ENCODE data around the gene EXOC6B.
"Not testable (repeated sequence)": the region's sequence is repeated elsewhere in the genome, so short reads cannot be mapped to it uniquely, and the experiment has no call there.

EXOC6B gene

DNA sequence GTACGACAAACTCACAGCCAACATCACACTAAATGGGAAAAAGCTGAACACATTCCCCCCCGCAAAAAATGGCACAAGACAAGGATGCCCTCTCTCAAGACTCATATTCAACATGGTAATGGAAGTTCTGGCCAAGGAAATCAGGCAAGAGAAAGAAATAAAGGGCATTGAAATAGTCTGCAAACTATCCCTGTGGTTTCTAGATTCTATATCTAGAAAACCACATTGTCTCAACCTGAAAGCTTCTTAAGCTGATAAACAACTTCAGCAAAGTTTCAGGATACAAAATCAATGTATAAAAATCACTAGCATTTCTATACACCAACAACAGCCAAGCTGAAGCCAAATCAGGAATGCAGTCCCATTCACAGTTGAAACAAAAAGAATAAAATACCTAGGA is 383.6 kb downstream of the EXOC6B start:
- H3K4me1 ChIP-seq (ENCODE audit: insufficient read depth, low read length) = no peaks in the 10 kb centered on the region
- H3K27ac ChIP-seq (ENCODE audit: low read length) = no peak overlapping the region
- H3K9me3 ChIP-seq (ENCODE audit: insufficient read depth, low read depth, low read length) = peaks cover 19% of the 10 kb centered on the region
- no peaks in the 10 kb centered on the region for H3K36me3 ChIP-seq (ENCODE audit: insufficient read depth, low read depth, low read length)
- H3K27me3 ChIP-seq (ENCODE audit: insufficient read depth, low read length) = no peaks in the 10 kb centered on the region
- no peak overlapping the region for H3K9ac ChIP-seq (ENCODE audit: low read depth, low read length)
- H3K4me3 ChIP-seq (ENCODE audit: low read length) = no peak overlapping the region

DNA sequence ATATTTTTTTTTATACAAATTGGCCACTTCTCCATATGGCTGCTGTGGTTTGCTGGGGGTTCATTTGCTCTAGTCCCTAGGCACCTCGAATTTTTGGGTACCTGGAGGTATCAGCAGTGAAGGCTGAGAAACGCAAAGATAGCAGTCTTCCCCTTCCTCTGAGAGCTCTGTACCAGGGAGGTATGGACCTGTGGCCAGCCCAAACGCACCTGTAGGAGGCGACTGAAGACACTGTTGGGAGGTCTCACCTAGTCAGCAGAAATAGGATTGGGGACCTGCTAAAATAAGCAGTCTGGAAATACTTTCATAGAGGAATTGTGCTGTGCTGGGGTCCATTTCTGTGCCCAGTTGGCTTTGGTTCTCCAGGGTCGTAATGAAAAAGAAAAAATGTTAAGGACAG is 385.9 kb downstream of the EXOC6B start:
- Histone ChIP-seq H3K9ac (ENCODE audit: low read depth, low read length) (no peak overlapping the region), H3K36me3 (ENCODE audit: insufficient read depth, low read depth, low read length) (no peaks in the 10 kb centered on the region), H3K27me3 (ENCODE audit: insufficient read depth, low read length) (no peaks in the 10 kb centered on the region), H3K27ac (ENCODE audit: low read length) (no peak overlapping the region), H3K9me3 (ENCODE audit: insufficient read depth, low read depth, low read length) (peaks cover 11% of the 10 kb centered on the region), H3K4me3 (ENCODE audit: low read length) (no peak overlapping the region), H3K4me1 (ENCODE audit: insufficient read depth, low read length) (no peaks in the 10 kb centered on the region)

DNA sequence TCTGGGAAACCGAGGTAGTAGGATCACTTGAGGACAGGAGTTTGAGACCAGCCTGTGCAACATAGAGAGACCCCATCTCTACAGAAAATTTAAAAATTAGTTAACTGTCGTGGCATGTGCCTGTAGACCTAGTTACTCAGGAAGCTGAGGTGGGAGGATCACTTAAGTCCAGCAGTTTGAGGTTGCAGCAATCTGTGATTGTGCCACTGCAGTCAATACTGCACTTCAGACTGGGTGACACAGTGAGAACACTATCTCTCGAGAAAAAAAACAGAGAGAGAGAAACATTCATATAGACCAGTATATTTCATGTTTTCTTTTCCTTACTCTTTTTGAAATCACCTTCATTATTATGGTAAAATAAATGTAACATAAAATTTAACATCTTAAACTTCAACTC is 387.5 kb downstream of the EXOC6B start:
- no peak overlapping the region for H3K4me3 ChIP-seq (ENCODE audit: low read length)
- H3K36me3 ChIP-seq (ENCODE audit: insufficient read depth, low read depth, low read length) = no peaks in the 10 kb centered on the region
- H3K27me3 ChIP-seq (ENCODE audit: insufficient read depth, low read length) = no peaks in the 10 kb centered on the region
- H3K4me1 ChIP-seq (ENCODE audit: insufficient read depth, low read length) = no peaks in the 10 kb centered on the region
- no peak overlapping the region for H3K27ac ChIP-seq (ENCODE audit: low read length)
- no peaks in the 10 kb centered on the region for H3K9me3 ChIP-seq (ENCODE audit: insufficient read depth, low read depth, low read length)
- no peak overlapping the region for H3K9ac ChIP-seq (ENCODE audit: low read depth, low read length)

DNA sequence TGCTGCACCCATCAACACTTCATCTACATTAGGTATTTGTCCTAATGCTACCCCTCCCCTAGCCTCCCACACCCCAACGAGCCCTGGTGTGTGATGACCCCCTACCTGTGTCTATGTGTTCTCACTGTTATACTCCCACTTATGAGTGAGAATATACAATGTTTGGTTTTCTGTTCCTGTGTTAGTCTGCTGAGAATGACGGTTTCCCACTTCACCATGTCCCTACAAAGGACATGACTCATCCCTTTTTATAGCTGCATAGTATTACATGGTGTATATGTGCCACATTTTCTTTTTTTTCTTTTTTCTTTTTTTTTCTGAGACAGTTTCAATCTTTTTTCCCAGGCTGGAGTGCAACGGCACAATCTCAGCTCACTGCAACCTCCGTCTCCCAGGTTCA is 394.1 kb downstream of the EXOC6B start:
- H3K4me3 ChIP-seq (ENCODE audit: low read length) = no peak overlapping the region
- no peaks in the 10 kb centered on the region for H3K4me1 ChIP-seq (ENCODE audit: insufficient read depth, low read length)
- H3K9ac ChIP-seq (ENCODE audit: low read depth, low read length) = no peak overlapping the region
- no peak overlapping the region for H3K27ac ChIP-seq (ENCODE audit: low read length)
- H3K36me3 ChIP-seq (ENCODE audit: insufficient read depth, low read depth, low read length) = no peaks in the 10 kb centered on the region
- H3K27me3 ChIP-seq (ENCODE audit: insufficient read depth, low read length) = no peaks in the 10 kb centered on the region
- no peaks in the 10 kb centered on the region for H3K9me3 ChIP-seq (ENCODE audit: insufficient read depth, low read depth, low read length)

DNA sequence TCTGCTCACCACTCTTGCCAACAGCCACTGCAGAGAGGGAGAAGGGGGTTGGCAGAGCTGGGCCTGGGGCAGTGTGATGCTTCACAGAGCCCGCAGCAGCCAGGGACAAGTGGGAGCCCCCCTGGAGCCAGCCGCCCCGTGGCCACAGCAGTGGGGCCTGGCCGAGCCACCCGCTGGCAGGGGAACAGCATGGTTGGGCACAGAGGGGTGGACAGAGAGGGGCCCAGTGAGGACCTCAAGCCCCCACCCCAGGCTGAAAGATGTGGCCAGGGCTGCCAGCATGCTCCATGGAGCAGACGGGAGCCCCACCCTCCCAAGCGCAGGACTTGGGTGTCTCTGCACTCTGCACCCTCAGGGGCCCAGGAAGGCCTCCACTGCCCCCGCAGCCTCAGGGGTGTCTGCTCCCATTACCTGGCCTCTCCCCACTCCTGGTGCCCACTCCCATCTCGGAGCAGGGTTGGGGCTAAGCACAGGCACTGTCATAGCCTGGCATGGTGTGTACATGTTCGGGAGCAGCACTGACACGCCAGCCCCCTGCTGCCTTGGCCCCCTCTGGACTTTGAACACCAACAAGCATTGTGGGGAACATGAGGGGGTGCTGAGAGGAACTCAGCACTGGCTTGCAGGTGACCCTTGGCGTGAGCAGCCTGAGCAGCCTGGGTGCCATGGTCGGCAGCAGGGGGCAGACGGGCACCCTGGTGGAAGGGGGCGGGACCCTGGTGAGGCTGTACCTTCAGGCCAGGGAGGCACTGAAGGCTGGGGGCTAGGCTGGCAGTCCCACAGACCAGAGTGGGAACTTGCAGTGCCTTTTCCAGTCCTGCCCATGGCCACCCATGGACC is 398.6 kb downstream of the EXOC6B start:
- H3K36me3 ChIP-seq (ENCODE audit: insufficient read depth, low read depth, low read length) = no peaks in the 10 kb centered on the region
- no peaks in the 10 kb centered on the region for H3K27me3 ChIP-seq (ENCODE audit: insufficient read depth, low read length)
- no peaks in the 10 kb centered on the region for H3K4me1 ChIP-seq (ENCODE audit: insufficient read depth, low read length)
- no peak overlapping the region for H3K9ac ChIP-seq (ENCODE audit: low read depth, low read length)
- no peak overlapping the region for H3K4me3 ChIP-seq (ENCODE audit: low read length)
- no peaks in the 10 kb centered on the region for H3K9me3 ChIP-seq (ENCODE audit: insufficient read depth, low read depth, low read length)
- H3K27ac ChIP-seq (ENCODE audit: low read length) = no peak overlapping the region

DNA sequence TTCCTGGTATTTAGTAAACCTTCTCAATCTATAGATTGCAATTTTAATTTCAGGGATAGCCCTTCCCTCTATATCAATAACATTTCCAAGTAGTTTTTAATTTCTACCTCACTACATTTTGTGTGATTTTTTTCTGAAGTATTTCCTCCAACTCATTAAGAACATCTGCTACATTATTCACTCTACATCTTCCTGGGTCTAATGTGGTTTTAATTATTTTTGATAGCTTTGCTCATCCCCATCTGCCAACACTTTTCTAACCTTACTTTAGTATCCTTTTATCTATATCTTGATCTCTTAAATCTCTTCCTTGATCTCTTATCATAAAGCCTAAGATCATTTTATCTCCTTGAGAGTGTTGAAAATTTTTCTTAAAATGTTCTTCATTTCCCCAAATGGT is 399.8 kb downstream of the EXOC6B start:
- H3K9me3 ChIP-seq (ENCODE audit: insufficient read depth, low read depth, low read length) = no peaks in the 10 kb centered on the region

DNA sequence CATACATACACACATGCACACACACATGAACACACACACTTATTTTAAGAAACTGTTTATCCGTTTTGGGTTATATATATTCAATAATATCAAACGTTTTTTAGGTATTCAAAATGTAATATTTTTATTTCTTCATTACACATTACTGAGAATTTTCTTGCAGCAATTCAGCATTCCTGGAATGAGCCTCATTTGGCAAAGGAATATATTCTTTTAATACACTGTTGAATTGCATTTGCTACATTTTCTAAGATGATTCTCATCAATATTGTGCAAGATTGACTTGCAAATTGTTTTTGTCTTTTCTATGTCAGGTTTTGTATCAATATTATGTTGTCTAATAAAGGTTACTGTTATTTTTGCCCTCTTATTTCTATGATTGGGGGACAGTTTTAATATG is 402.1 kb downstream of the EXOC6B start:
- Histone ChIP-seq H3K4me3 (ENCODE audit: low read length) (no peak overlapping the region), H3K36me3 (ENCODE audit: insufficient read depth, low read depth, low read length) (no peaks in the 10 kb centered on the region), H3K9ac (ENCODE audit: low read depth, low read length) (no peak overlapping the region), H3K27me3 (ENCODE audit: insufficient read depth, low read length) (no peaks in the 10 kb centered on the region), H3K9me3 (ENCODE audit: insufficient read depth, low read depth, low read length) (no peaks in the 10 kb centered on the region), H3K4me1 (ENCODE audit: insufficient read depth, low read length) (no peaks in the 10 kb centered on the region), H3K27ac (ENCODE audit: low read length) (no peak overlapping the region)

More for the DNA sequence above, 399.8 kb downstream of the EXOC6B start:
- Histone ChIP-seq H3K9ac (ENCODE audit: low read depth, low read length) (no peak overlapping the region), H3K27me3 (ENCODE audit: insufficient read depth, low read length) (no peaks in the 10 kb centered on the region), H3K36me3 (ENCODE audit: insufficient read depth, low read depth, low read length) (no peaks in the 10 kb centered on the region), H3K4me3 (ENCODE audit: low read length) (no peak overlapping the region), H3K27ac (ENCODE audit: low read length) (no peak overlapping the region), H3K4me1 (ENCODE audit: insufficient read depth, low read length) (no peaks in the 10 kb centered on the region)

DNA sequence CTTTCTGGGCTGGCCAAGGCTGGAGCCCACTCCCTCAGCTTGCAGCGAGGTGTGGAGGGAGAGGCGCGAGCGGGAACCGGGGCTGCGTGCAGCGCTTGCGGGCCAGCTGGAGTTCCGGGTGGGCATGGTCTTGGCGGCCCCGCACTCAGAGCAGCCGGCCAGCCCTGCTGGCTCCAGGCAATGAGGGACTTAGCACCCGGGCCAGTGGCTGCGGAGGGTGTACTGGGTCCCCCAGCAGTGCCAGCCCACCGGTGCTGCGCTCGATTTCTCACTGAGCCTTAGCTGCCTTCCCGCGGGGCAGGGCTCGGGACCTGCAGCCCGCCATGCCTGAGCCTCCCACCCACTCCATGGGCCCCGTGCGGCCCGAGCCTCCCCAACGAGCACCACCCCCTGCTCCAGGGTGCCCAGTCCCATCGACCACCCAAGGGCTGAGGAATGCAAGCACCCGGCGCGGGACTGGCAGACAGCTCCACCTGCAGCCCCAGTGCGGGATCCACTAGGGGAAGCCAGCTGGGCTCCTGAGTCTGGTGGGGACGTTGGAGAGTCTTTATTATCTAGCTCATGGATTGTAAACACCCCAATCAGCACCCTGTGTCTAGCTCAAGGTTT is 404.0 kb downstream of the EXOC6B start:
- not testable (repeated sequence) for H3K4me3 ChIP-seq (ENCODE audit: low read length); H3K9me3 ChIP-seq (ENCODE audit: insufficient read depth, low read depth, low read length); H3K36me3 ChIP-seq (ENCODE audit: insufficient read depth, low read depth, low read length); H3K4me1 ChIP-seq (ENCODE audit: insufficient read depth, low read length); H3K27ac ChIP-seq (ENCODE audit: low read length); H3K9ac ChIP-seq (ENCODE audit: low read depth, low read length); H3K27me3 ChIP-seq (ENCODE audit: insufficient read depth, low read length)

DNA sequence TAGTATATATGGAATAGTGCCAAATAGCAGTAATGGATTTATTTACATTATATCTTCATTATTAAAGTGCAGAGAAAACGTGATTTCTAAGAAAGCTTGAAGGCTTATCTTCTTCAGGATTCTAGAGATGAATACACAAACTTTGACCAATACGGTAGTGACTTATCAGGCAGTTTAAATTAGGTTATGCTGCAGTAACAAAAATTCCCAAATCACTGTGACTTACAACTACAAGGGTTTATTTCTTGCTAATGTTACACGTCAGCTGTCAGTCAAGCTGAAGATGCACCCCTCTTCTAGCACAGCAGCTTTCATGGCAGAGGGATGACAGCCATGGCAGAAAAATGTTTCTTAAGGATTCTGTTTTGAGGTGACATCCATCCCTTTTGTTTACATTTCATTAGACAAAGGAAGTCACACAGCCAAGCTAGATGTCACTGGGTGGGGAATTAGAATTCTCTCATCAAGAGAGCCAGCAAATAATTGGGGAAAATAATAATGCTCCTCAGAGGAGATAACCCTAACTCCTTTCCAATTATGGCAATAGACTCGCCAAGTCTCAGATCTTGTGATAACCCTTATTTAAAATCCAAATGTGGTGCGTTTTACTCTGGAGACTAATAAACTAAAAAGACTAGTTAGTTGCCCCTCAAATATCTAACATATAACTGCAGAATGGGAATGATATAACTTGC is 409.9 kb downstream of the EXOC6B start:
- H3K4me1 ChIP-seq (ENCODE audit: insufficient read depth, low read length) = no peaks in the 10 kb centered on the region
- no peak overlapping the region for H3K27ac ChIP-seq (ENCODE audit: low read length)
- H3K27me3 ChIP-seq (ENCODE audit: insufficient read depth, low read length) = no peaks in the 10 kb centered on the region
- no peaks in the 10 kb centered on the region for H3K36me3 ChIP-seq (ENCODE audit: insufficient read depth, low read depth, low read length)
- H3K4me3 ChIP-seq (ENCODE audit: low read length) = no peak overlapping the region
- H3K9me3 ChIP-seq (ENCODE audit: insufficient read depth, low read depth, low read length) = no peaks in the 10 kb centered on the region
- H3K9ac ChIP-seq (ENCODE audit: low read depth, low read length) = no peak overlapping the region

DNA sequence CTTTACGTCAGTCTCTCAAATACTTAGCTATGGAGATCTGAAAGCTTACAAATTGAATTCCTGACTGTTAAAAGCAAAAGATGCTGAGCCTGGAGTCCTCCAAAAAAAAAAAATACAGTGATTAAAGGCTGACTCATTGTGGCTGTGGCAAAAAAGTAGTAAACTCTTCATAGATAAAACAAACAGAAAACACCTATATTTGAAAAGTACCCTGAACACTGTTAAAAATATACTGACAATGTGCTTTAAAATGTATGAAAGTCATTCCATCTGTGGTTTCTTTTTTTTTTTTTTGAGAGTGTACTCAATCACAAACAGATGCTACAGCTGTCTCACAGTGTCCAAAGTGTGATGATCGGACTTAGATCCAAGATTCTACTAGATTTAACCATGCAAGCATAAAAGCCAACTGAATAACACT is 410.6 kb downstream of the EXOC6B start:
- Histone ChIP-seq H3K36me3 (ENCODE audit: insufficient read depth, low read depth, low read length) (no peaks in the 10 kb centered on the region), H3K4me1 (ENCODE audit: insufficient read depth, low read length) (no peaks in the 10 kb centered on the region), H3K4me3 (ENCODE audit: low read length) (no peak overlapping the region), H3K9ac (ENCODE audit: low read depth, low read length) (no peak overlapping the region), H3K27ac (ENCODE audit: low read length) (no peak overlapping the region), H3K27me3 (ENCODE audit: insufficient read depth, low read length) (no peaks in the 10 kb centered on the region), H3K9me3 (ENCODE audit: insufficient read depth, low read depth, low read length) (no peaks in the 10 kb centered on the region)

DNA sequence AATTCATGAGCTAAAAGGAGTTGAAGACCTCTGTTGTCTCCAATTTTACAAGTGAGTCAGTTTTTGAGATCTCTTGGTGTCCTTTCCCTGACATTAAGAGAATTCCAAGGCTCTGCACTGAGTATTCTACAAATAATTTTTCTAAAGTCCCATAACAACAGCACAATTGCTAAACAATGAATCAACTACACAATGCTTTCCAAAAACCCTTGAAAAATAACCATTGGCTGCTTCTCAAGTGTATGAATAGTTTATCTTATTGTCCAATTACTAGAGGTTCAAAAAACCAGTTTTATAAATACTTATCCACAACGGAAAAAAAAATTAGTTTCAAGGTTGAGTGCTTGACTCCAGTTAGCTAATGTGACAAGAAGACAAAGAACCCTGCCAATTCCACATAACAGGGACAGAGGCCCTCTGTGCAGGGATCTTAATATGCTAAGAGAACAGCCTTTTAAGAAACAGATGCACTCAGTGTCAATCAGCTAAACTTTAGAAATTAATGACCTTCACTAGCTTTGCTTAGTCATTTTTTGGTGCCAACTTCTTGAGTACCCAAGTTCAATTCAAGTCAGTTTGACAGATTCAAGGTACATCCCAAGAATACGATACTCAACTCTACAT is 411.6 kb downstream of the EXOC6B start:
- Histone ChIP-seq H3K9me3 (ENCODE audit: insufficient read depth, low read depth, low read length) (no peaks in the 10 kb centered on the region), H3K4me3 (ENCODE audit: low read length) (no peak overlapping the region), H3K27ac (ENCODE audit: low read length) (no peak overlapping the region), H3K4me1 (ENCODE audit: insufficient read depth, low read length) (no peaks in the 10 kb centered on the region), H3K36me3 (ENCODE audit: insufficient read depth, low read depth, low read length) (no peaks in the 10 kb centered on the region), H3K27me3 (ENCODE audit: insufficient read depth, low read length) (no peaks in the 10 kb centered on the region), H3K9ac (ENCODE audit: low read depth, low read length) (no peak overlapping the region)

All from iPS-20b (cell line).